Measurements from ENCODE around the gene HOXC9. TPM values are rescaled to one million over a fixed set of nuclear protein-coding genes. Genes with fewer than 3 reads are reported as not detected.

The HOXC9 gene
- total RNA-seq, 1 experiment from 2014 or later: not detected

GRCh38 chr12:54024581-54025305 is 24.8 kb downstream of the HOXC9 start (continued):
- TF ChIP-seq TEAD1 (CRISPR knock-in tag; IDR thresholded peaks at IDR 0.05) (no peak), USF1 (CRISPR knock-in tag; IDR thresholded peaks at IDR 0.05) (no peak), ZNF121 (CRISPR knock-in tag; IDR thresholded peaks at IDR 0.05) (no peak), NFATC4 (CRISPR knock-in tag; IDR thresholded peaks at IDR 0.05) (no peak), GABPB1 (CRISPR knock-in tag; IDR thresholded peaks at IDR 0.05) (no peak), RELA (CRISPR knock-in tag; IDR thresholded peaks at IDR 0.05; ENCODE audit: borderline replicate concordance) (no peak), PRRX2 (CRISPR knock-in tag; IDR thresholded peaks at IDR 0.05) (no peak), IRF1 (CRISPR knock-in tag; IDR thresholded peaks at IDR 0.05) (no peak), MLX (CRISPR knock-in tag; IDR thresholded peaks at IDR 0.05) (no peak), ERG (CRISPR knock-in tag; IDR thresholded peaks at IDR 0.05) (no peak), GTF2I (CRISPR knock-in tag; conservative IDR thresholded peaks at IDR 0.05) (no peak), ZNF396 (CRISPR knock-in tag; IDR thresholded peaks at IDR 0.05; ENCODE audit: borderline replicate concordance) (no peak)

GRCh38 chr12:54025499-54026405 is 25.8 kb downstream of the HOXC9 start:
- Mint-ChIP-seq H3K36me3 (no peaks in the 10 kb centered on the region; the same call in 1 of the 2 replicates), H3K9me3 (no peaks in the 10 kb centered on the region), H3K4me3 (no peak overlapping the region), H3K27ac (no peak overlapping the region), H3K4me1 (peaks cover 30% of the 10 kb centered on the region), H3K27me3 (ENCODE audit: low read depth) (peaks cover 100% of the 10 kb centered on the region)
- DNase-seq (ENCODE audit: low spot score) (no peak), ATAC-seq (no peak)
- ChIA-PET POLR2A (interaction anchor here (0.5 kb wide), 1 partner anchor 176 kb away, joined by 4 read pairs; no protein-coding TSS in a partner anchor), CTCF (interaction anchor here (1.6 to 8.1 kb wide), 4 partner anchors 166 to 182 kb away, joined by 5 to 149 read pairs (median 13); no protein-coding TSS in a partner anchor)
- TF ChIP-seq ATF2 (CRISPR knock-in tag; IDR thresholded peaks at IDR 0.05; ENCODE audit: borderline replicate concordance, low read depth) (no peak), FOXP4 (CRISPR knock-in tag; IDR thresholded peaks at IDR 0.05) (no peak), ZNF671 (CRISPR knock-in tag; IDR thresholded peaks at IDR 0.05) (no peak), ZBTB21 (CRISPR knock-in tag; IDR thresholded peaks at IDR 0.05; ENCODE audit: borderline replicate concordance) (no peak), NR1H2 (CRISPR knock-in tag; IDR thresholded peaks at IDR 0.05) (no peak), HMGXB4 (CRISPR knock-in tag; IDR thresholded peaks at IDR 0.05) (no peak), ZNF396 (CRISPR knock-in tag; IDR thresholded peaks at IDR 0.05; ENCODE audit: borderline replicate concordance) (no peak), USF1 (CRISPR knock-in tag; IDR thresholded peaks at IDR 0.05) (no peak), ZNF425 (CRISPR knock-in tag; conservative IDR thresholded peaks at IDR 0.05) (no peak), NFE2L1 (CRISPR knock-in tag; IDR thresholded peaks at IDR 0.05) (no peak)

Data from WTC11 (cell line).